HG03095 (cell line): ENCODE results near the gene APLP1.
"Not testable (repeated sequence)": the region's sequence is repeated elsewhere in the genome, so short reads cannot be mapped to it uniquely, and the experiment has no call there.

Experiments
- ATAC-seq: cut with Tn5 transposase; IDR thresholded peaks from one replicate; pipeline ENCODE4 v1.9.1; 2021; ENCODE audit warnings: moderate library complexity; ENCODE audit not compliant: unreplicated experiment

APLP1 gene

GRCh38 chr19:35882114-35882832, 13.9 kb downstream of the APLP1 start:
- ATAC-seq, result no peak

DNA sequence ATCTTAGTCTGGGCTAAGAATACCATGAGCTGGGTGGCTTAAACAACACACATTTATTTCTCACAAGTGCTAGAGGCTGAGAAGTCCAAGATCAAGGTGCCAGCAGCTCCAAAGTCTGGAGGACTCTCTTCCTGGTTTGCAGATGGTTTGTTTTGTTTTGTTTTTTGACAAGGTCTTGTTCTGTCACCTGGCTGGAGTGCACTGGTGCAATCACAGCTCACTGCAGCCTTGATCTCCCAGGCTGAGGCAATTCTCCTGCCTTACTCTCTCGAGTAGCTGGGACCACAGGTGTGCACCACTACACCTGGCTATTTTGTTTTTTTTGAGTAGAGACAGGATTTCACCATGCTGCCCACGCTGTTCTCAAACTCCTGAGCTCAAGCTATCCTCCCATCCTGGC, 15.5 kb downstream of the APLP1 start:
- no peak for ATAC-seq

DNA sequence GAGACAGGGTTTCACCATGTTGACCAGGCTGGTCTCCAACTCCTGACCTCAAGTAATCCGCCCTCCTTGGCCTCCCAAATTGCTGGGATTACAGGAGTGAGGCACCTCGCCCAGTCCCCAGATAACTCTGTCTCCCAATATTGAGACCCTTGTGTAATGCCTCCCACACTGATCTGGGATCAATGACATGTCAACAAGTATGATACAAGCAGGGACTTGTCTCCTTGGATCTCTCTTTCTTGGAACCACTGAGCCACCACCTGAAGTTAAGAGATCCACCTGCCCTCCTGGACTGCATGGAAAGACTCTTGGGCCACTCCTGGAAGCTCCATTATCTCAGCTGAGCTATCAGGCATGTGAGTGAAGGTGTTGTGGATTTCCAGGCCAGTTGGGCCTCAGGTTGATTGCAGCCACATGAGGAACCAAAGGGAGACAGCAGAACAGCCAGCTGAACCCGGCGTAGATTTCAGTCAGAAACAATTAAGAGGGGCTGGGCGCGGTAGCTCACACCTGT, 16.9 kb downstream of the APLP1 start:
- ATAC-seq, result no peak

GRCh38 chr19:35885904-35886303, 17.5 kb downstream of the APLP1 start:
- ATAC-seq, result no peak

DNA sequence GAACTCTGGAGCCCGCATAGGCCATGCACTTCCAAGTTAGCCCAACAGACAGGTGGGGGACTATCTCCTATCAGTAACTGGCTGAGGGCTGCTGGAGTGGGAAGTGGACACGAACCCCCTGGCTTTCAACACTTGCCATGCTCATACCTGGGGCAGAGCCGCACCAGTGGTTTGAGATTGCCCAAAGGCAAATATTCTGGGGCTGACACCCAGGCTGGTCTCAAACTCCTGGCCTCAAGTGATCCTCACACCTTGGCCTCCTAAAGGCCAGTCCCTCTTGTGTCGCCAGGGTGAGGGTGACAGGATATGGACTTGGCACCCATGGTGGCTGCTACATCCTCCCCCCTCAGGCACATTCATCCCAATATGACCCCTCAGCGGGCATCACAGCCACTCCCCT, 18.8 kb downstream of the APLP1 start:
- no peak for ATAC-seq

DNA sequence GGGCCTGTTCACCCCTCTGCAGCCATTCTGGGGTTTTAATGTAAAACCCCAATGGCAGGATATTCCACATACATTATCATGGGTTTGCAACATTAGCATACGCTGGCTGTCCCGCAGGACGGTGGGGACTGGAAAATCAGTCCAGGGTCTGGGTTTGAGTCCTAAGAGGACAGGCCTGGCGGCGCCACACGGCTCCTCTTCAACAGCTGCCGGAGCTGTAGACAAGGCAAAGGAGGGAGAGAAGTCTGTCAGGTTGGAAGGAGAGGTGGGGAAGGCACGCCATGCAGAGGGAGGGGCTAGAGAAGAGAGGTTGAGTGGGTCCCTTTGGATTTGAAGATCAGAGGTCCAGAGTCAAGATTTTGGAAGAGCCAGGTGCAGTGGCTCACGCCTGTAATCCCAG, 20.0 kb downstream of the APLP1 start:
- ATAC-seq, result no peak

DNA sequence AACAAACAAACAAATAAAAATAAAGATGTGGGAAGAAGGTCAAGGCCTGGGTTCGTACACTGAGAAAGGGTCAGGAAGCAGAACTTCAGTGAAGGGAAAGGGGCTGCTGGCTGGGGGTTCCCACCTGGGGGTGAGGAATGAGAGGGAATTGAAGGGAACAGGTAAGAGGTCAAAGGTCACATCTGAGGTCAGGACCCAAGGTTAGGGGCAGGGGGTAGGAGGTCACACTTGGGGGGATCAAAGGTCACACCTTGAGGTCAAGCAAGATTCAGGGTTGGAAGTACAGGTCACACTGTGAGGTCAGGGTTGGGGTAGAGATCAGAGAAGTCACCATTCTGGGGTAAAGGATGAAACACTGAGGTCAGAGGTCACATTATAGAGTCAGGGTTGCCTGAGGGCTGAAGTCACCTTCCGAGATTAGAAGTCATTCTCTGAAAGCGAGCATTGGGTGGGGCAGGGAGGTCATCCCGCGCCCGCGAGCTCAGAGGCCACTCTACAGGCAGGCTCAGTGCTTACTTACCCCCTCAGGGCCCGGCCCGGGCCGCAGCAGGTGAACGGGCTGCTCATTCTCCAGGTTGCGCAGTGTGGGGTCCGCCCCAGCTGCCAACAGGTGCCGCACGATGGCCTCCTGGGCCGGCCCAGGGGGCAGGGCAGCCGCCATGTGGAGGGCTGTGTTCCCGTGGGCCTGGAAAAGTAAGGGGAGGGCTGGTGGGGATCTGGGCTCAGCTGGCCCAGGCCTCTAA, 21.2 kb downstream of the APLP1 start:
- ATAC-seq, result no peak

- no peak for ATAC-seq
Observed at GRCh38 chr19:35890113-35890650, 21.8 kb downstream of the APLP1 start.

GRCh38 chr19:35891819-35892218, 23.4 kb downstream of the APLP1 start:
- ATAC-seq, result not testable (repeated sequence)

DNA sequence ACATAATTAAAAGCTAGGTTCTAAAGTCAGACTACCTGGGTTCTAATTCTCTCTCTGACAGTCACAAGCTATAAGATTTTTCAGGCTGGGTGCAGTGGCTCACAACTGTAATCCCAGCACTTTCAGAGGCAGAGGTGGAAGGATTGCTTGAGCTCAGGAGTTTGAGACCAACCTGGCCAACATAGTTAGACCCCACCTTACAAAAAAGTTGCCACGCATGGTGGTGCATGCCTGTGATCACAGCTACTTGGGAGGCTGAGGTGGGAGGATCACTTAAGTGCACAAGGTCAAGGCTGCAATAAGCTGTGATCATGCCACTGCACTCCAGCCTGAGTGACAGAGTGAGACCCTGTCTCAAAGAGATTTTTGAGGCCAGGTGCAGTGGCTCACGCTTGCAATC, 26.0 kb downstream of the APLP1 start:
- ATAC-seq, result no peak

- ATAC-seq, result no peak
Observed at GRCh38 chr19:35895911-35896642, 27.7 kb downstream of the APLP1 start.

DNA sequence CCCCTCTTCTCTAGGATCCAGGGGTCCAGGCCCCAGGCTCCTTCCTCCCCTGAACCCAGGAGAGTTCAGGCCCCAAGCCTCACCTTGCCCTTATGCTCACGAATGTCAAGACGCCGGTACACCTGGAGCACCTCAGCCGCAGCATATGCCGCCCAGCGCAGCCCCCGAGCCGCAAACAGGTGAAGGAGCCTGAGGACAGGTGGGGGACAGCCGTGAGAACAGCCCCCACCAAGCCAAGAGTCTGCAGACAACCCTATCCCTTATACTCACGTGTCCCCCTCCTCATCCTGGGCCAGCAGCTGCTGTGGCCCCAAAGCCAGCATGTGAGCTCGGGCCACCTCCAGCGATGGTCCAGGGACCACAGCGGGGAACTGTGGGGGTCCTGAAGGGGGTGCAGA, 28.3 kb downstream of the APLP1 start:
- ATAC-seq, result no peak

DNA sequence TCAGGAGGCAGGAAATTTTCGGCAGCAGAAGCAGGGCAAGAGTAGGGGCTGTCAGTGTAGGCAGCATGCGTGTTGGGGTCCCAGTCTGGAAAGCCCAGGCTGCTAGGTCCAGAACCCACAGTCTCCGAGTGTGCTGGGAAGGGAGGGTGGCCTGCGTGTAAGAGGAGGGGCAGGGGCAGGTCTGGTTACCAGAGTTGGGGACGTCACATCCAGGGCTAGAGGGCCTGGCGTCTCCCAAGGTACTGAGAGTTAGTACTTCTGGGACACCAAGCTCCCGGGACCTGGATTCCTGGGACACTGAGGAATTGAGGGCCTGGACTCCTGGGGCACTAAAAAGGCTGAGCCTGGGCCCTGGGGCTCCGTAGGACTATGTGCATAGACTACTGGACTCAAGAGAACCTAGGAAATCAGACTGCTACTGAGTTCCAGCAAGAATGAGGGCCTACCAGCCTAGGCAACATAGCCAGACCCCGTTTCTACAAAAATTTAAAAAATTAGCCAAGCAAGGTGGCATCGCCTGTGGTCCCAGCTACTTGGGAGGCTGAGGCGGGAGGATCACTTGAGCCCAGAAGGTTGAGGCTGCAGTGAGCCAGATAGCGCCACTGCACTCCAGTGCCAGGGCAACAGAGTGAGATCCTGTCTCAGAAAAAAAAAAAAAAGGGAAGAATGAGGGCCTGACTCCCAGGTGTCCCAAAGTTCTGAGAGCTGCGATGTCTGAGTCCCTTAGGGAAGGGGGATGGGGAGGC, 29.5 kb downstream of the APLP1 start:
- no peak for ATAC-seq

- ATAC-seq, result no peak
Observed at GRCh38 chr19:35898499-35898809, 30.1 kb downstream of the APLP1 start.

DNA sequence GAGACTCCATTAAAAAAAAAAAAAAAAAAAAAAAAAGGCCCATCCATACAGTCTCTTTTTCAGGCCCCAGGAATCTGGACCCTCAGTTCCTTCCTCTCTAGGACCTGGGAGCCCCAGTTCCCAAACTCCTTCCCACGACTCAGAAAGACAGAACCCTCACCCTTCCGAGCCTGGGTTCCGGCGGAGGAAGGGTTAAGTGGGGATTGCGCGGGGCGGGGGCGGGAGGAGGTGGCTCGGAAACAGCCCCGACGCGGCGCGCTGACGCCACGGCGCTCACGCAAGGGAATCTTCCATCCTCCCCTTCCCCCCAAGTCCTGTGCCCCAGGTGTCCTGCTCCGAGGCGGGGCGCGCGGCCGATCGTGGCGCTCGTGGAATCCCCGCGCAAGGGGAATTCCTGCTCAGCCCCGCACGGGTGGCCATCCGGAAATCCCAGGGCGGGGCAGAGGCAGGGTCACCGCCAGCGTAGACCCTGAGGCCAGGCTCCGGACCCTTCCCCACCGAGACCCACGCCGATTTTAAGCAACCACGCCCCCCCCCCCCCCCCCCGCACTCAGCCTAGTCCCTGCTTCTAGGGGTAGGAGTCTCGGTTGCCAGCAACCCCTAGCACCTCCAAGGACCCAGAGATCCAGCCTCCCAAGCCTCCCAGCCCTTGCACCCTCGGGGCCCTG, 31.3 kb downstream of the APLP1 start:
- no peak for ATAC-seq

GRCh38 chr19:35901055-35901644, 32.8 kb downstream of the APLP1 start:
- no peak for ATAC-seq

- ATAC-seq, result no peak
Observed at GRCh38 chr19:35901854-35902661, 33.7 kb downstream of the APLP1 start, which contains the start of gene HCST. Gene HCST, plus strand, starts transcription at chr19:35902529. Its CDS starts 65 bp downstream, at chr19:35902594.

DNA sequence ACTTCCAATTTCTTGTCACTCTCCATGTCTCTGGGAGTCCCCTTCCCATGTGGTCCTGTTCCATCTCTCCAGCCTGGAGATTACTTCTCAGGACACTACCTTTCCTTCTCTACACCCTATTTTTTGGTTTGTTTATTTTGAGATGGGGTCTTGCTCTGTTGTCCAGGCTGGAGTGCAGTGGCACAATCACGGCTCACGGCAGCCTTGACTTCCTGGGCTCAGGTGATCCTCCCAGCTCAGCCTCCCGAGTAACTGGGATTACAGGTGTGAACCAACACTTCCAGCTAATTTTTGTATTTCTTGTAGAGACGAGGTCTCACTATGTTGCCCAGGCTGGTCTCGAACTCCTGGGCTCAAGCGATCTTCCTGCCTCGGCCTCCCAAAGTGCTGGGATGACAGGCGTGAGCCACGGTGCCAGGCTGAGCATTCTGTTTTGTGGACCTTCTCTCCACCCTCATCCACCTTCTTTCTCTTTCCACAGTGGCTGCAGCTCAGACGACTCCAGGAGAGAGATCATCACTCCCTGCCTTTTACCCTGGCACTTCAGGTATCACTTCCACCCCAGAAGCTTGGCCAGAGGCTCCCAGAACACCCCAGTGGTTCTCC, 34.6 kb downstream of the APLP1 start:
- no peak for ATAC-seq
